ENCODE data around the gene CERS6. TPM values are rescaled to one million over a fixed set of nuclear protein-coding genes. Genes with fewer than 3 reads are reported as not detected.

The CERS6 gene
- total and polyA plus RNA-seq, 4 donors: 26.6 to 81.0 (median 41.5) TPM

GRCh38 chr2:168504323-168504722 lies 48.3 kb downstream of the CERS6 start:
- WGBS (ENCODE audit: insufficient coverage): 100% methylated on average over 2 of the region's 2 CpGs
- DNase-seq (ENCODE audit: low read depth in 4 of 6, low spot score in 6 of 6): no peak
- Histone ChIP-seq H3K27me3 (ENCODE audit: control insufficient read depth, insufficient read depth, low read length) (no peaks in the 10 kb centered on the region), H3K9me3 (ENCODE audit: control insufficient read depth, insufficient read depth, low read length) (peaks cover 2% of the 10 kb centered on the region), H3K4me3 (ENCODE audit: low read depth, low read length) (no peak overlapping the region), H3K27ac (ENCODE audit: low read depth, low read length) (no peak overlapping the region), H3K36me3 (ENCODE audit: control insufficient read depth, insufficient read depth, low read length) (no peaks in the 10 kb centered on the region), H3K4me1 (ENCODE audit: control insufficient read depth, insufficient read depth, low read length) (no peaks in the 10 kb centered on the region)

GRCh38 chr2:168510125-168510756 lies 54.2 kb downstream of the CERS6 start:
- no peak for DNase-seq (ENCODE audit: low read depth in 4 of 6, low spot score in 6 of 6)
- Histone ChIP-seq H3K4me3 (ENCODE audit: low read depth, low read length) (no peak overlapping the region), H3K4me1 (ENCODE audit: control insufficient read depth, insufficient read depth, low read length) (no peaks in the 10 kb centered on the region), H3K36me3 (ENCODE audit: control insufficient read depth, insufficient read depth, low read length) (no peaks in the 10 kb centered on the region), H3K9me3 (ENCODE audit: control insufficient read depth, insufficient read depth, low read length) (no peaks in the 10 kb centered on the region), H3K27me3 (ENCODE audit: control insufficient read depth, insufficient read depth, low read length) (no peaks in the 10 kb centered on the region), H3K27ac (ENCODE audit: low read depth, low read length) (no peak overlapping the region)
- 84% methylated on average over 3 of the region's 6 CpGs for WGBS (ENCODE audit: insufficient coverage)

- Histone ChIP-seq H3K27ac (ENCODE audit: low read depth, low read length) (no peak overlapping the region), H3K4me1 (ENCODE audit: control insufficient read depth, insufficient read depth, low read length) (no peaks in the 10 kb centered on the region), H3K27me3 (ENCODE audit: control insufficient read depth, insufficient read depth, low read length) (no peaks in the 10 kb centered on the region), H3K9me3 (ENCODE audit: control insufficient read depth, insufficient read depth, low read length) (no peaks in the 10 kb centered on the region), H3K36me3 (ENCODE audit: control insufficient read depth, insufficient read depth, low read length) (no peaks in the 10 kb centered on the region), H3K4me3 (ENCODE audit: low read depth, low read length) (no peak overlapping the region)
- WGBS (ENCODE audit: insufficient coverage): no CpG with 5 or more reads among the region's 1 CpG
- DNase-seq (ENCODE audit: low read depth in 4 of 6, low spot score in 6 of 6): no peak
These were observed 58.6 kb downstream of the CERS6 start for GRCh38 chr2:168514692-168515091.

- peak in 1 of 6 donors; percentile 78 for DNase-seq (ENCODE audit: low read depth in 4 of 6, low spot score in 6 of 6)
- Histone ChIP-seq H3K4me1 (ENCODE audit: control insufficient read depth, insufficient read depth, low read length) (no peaks in the 10 kb centered on the region), H3K9me3 (ENCODE audit: control insufficient read depth, insufficient read depth, low read length) (no peaks in the 10 kb centered on the region), H3K27ac (ENCODE audit: low read depth, low read length) (no peak overlapping the region), H3K4me3 (ENCODE audit: low read depth, low read length) (no peak overlapping the region), H3K36me3 (ENCODE audit: control insufficient read depth, insufficient read depth, low read length) (no peaks in the 10 kb centered on the region), H3K27me3 (ENCODE audit: control insufficient read depth, insufficient read depth, low read length) (no peaks in the 10 kb centered on the region)
- 68% methylated on average over 2 of the region's 2 CpGs for WGBS (ENCODE audit: insufficient coverage)
These were observed 59.4 kb downstream of the CERS6 start for GRCh38 chr2:168515502-168515901.

- no peak overlapping the region for H3K4me3 ChIP-seq (ENCODE audit: low read depth, low read length)
- no peaks in the 10 kb centered on the region for H3K9me3 ChIP-seq (ENCODE audit: control insufficient read depth, insufficient read depth, low read length)
- no peaks in the 10 kb centered on the region for H3K36me3 ChIP-seq (ENCODE audit: control insufficient read depth, insufficient read depth, low read length)
- no peaks in the 10 kb centered on the region for H3K4me1 ChIP-seq (ENCODE audit: control insufficient read depth, insufficient read depth, low read length)
- no peaks in the 10 kb centered on the region for H3K27me3 ChIP-seq (ENCODE audit: control insufficient read depth, insufficient read depth, low read length)
- WGBS (ENCODE audit: insufficient coverage): 85% methylated on average over 2 of the region's 7 CpGs
- no peak overlapping the region for H3K27ac ChIP-seq (ENCODE audit: low read depth, low read length)
- no peak for DNase-seq (ENCODE audit: low read depth in 4 of 6, low spot score in 6 of 6)
These were observed 61.7 kb downstream of the CERS6 start for GRCh38 chr2:168517816-168518215.

GRCh38 chr2:168518555-168519066 lies 62.5 kb downstream of the CERS6 start:
- Histone ChIP-seq H3K4me3 (ENCODE audit: low read depth, low read length) (no peak overlapping the region), H3K4me1 (ENCODE audit: control insufficient read depth, insufficient read depth, low read length) (no peaks in the 10 kb centered on the region), H3K27ac (ENCODE audit: low read depth, low read length) (no peak overlapping the region), H3K36me3 (ENCODE audit: control insufficient read depth, insufficient read depth, low read length) (no peaks in the 10 kb centered on the region), H3K27me3 (ENCODE audit: control insufficient read depth, insufficient read depth, low read length) (no peaks in the 10 kb centered on the region), H3K9me3 (ENCODE audit: control insufficient read depth, insufficient read depth, low read length) (no peaks in the 10 kb centered on the region)
- WGBS (ENCODE audit: insufficient coverage): 48% methylated on average over 3 of the region's 6 CpGs
- DNase-seq (ENCODE audit: low read depth in 4 of 6, low spot score in 6 of 6): peak in 2 of 6 donors; percentile 19 to 47

GRCh38 chr2:168519534-168520308 lies 63.6 kb downstream of the CERS6 start:
- no peaks in the 10 kb centered on the region for H3K27me3 ChIP-seq (ENCODE audit: control insufficient read depth, insufficient read depth, low read length)
- no peak for DNase-seq (ENCODE audit: low read depth in 4 of 6, low spot score in 6 of 6)
- no peaks in the 10 kb centered on the region for H3K4me1 ChIP-seq (ENCODE audit: control insufficient read depth, insufficient read depth, low read length)
- H3K36me3 ChIP-seq (ENCODE audit: control insufficient read depth, insufficient read depth, low read length): no peaks in the 10 kb centered on the region
- H3K9me3 ChIP-seq (ENCODE audit: control insufficient read depth, insufficient read depth, low read length): no peaks in the 10 kb centered on the region
- no peak overlapping the region for H3K27ac ChIP-seq (ENCODE audit: low read depth, low read length)
- no peak overlapping the region for H3K4me3 ChIP-seq (ENCODE audit: low read depth, low read length)
- 100% methylated on average over 2 of the region's 5 CpGs for WGBS (ENCODE audit: insufficient coverage)

GRCh38 chr2:168521053-168521741 lies 65.1 kb downstream of the CERS6 start:
- H3K27ac ChIP-seq (ENCODE audit: low read depth, low read length): no peak overlapping the region
- WGBS (ENCODE audit: insufficient coverage): 42% methylated on average over 5 of the region's 6 CpGs
- peak in 2 of 6 donors; percentile 21 to 28 for DNase-seq (ENCODE audit: low read depth in 4 of 6, low spot score in 6 of 6)

GRCh38 chr2:168522446-168522845 lies 66.4 kb downstream of the CERS6 start:
- Histone ChIP-seq H3K27me3 (ENCODE audit: control insufficient read depth, insufficient read depth, low read length) (no peaks in the 10 kb centered on the region), H3K36me3 (ENCODE audit: control insufficient read depth, insufficient read depth, low read length) (no peaks in the 10 kb centered on the region), H3K4me3 (ENCODE audit: low read depth, low read length) (no peak overlapping the region), H3K9me3 (ENCODE audit: control insufficient read depth, insufficient read depth, low read length) (no peaks in the 10 kb centered on the region), H3K4me1 (ENCODE audit: control insufficient read depth, insufficient read depth, low read length) (no peaks in the 10 kb centered on the region), H3K27ac (ENCODE audit: low read depth, low read length) (no peak overlapping the region)
- WGBS (ENCODE audit: insufficient coverage): 100% methylated on average over 1 of the region's 2 CpGs
- DNase-seq (ENCODE audit: low read depth in 4 of 6, low spot score in 6 of 6): no peak

More at GRCh38 chr2:168521053-168521741, 65.1 kb downstream of the CERS6 start:
- Histone ChIP-seq H3K27me3 (ENCODE audit: control insufficient read depth, insufficient read depth, low read length) (no peaks in the 10 kb centered on the region), H3K4me1 (ENCODE audit: control insufficient read depth, insufficient read depth, low read length) (no peaks in the 10 kb centered on the region), H3K36me3 (ENCODE audit: control insufficient read depth, insufficient read depth, low read length) (no peaks in the 10 kb centered on the region), H3K4me3 (ENCODE audit: low read depth, low read length) (no peak overlapping the region), H3K9me3 (ENCODE audit: control insufficient read depth, insufficient read depth, low read length) (no peaks in the 10 kb centered on the region)

All from spinal cord (tissue), 10 donors.